RCC 7860 (cell line): ENCODE results near the gene SLC11A2.
"Not testable (repeated sequence)": the region's sequence is repeated elsewhere in the genome, so short reads cannot be mapped to it uniquely, and the experiment has no call there.

Source experiments
- DNase-seq: peaks from one replicate; pipeline ENCODE4 v3.0.0-alpha.2; 2015; ENCODE audit warnings: low spot score
- FAIRE-seq: peaks from 2 replicates; lab custom pipeline; 2012; peaks lifted over from hg19 to GRCh38; lab: Jason Lieb, UNC

SLC11A2 gene

DNA sequence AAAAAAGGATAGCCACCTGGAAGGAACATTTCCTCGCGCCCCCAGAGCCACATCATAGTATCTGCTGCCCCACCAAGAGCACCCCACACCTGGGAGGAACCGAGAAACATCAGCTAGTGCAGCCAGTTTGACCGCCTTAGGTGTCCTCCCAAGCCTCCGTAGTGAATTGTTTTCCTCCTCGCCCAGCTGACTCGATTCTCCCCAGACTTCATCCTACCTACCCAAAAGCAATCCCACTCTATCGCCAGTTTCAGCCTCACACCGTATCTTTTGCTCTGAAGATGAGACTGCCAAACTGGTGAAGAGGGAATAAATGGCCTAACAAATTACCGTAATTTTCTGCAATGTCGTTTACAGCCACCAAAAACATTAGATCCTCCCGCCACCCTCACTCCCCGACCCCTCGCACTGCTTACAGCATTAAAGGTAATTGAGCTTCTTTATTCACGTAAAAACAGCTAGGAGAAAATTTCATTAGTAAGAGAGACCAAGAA lies 1.2 kb upstream of the SLC11A2 start:
- DNase-seq (no peak), FAIRE-seq (no peak)

- FAIRE-seq (no peak), DNase-seq (no peak)
These were observed 797 bp downstream of the SLC11A2 start for GRCh38 chr12:51025338-51025835.

DNA sequence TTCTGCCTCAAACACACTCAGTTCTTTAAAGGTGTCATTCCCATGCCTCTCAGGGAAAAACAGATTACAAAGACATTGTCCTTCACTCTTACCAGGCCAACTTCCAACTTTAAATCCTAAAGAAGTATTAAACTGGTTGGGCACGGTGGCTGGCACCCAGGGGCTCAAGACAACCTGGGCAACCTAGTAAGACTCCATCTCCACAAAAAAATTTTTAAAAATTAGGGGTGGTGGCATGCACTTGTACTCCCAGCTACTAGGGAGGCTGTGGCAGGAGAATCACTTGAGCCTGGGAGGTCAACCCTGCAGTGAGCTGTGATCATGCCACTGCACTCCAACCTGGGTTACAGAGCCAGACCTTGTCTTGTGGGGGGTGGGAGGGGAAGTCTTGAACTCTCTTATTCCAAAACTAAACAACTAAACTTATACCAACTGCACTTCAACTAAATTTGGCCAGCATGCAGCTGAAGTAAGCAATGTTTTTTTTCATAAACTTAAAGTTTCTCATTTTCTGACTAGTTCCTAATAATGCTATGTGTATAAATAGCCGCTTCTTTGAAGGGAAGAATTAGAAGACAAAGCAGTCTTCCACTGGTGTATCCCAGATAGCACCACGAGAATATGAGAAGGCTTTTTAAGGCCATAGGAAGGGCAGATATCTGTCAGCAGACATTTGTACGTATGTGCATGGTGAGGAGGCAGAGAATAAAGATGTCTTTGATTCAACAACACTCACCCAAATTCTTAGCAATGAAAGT lies 2.4 kb downstream of the SLC11A2 start:
- DNase-seq (no peak), FAIRE-seq (no peak)

- no peak for DNase-seq
- no peak for FAIRE-seq
These were observed 4.5 kb downstream of the SLC11A2 start for GRCh38 chr12:51021694-51022093.

- DNase-seq (no peak), FAIRE-seq (no peak)
These were observed 5.6 kb downstream of the SLC11A2 start for GRCh38 chr12:51020448-51021182.

DNA sequence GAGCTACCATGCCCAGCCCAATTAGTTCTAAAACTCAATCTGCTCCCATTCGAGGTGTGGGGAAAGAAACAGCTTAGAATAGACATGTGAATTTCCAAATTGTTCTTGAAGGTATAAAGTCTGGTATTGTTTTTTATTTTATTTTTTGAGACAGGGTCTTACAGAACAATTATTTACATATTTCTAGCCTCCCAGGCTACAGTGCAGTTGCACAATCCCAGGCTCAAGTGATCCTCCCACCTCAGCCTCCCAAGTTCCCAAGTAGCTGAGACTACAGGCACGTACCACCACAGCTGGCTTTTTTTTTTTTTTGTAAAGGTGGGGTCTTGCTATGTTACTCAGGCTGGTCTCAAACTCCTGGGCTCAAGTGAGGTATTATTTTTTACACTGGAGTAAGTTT lies 6.3 kb downstream of the SLC11A2 start:
- DNase-seq: no peak
- no peak for FAIRE-seq

DNA sequence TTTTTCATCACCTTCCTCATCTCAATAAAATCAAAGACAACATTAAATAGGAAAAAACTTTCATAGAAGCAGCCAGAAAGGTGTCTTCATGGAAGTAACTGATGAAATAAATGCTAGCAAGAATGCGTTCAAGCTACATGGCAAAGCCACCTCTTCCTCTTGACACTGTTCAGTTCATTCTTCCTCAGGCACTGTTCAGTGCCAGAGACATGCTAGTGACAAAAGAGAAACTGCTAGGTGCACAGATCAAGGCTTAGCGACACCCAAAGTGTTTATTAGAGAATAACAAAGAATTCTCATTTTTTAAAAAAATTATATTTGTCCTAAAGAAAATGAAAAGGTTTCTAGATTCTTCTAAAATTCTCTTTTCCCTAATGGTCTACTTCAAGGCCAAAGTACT lies 7.2 kb downstream of the SLC11A2 start:
- DNase-seq (no peak), FAIRE-seq (no peak)

DNA sequence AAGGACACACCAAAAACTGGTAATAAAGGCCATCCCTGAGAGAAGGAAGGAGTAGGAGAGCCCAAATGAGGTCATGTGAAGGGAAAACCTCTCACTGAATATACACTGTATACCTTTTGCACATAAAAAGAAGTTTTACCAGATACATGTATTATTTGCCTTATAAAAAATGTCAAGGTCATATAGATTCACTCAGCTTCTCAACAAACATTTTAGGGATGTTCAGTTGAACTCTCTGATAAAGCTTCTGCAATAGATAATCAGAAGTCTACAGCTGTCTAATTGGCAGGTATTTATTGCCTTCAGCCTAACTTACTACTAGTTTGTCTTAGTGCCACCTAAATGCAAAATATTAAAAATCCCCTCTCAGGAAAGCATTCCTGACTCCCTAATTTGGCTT lies 8.7 kb downstream of the SLC11A2 start:
- DNase-seq (no peak), FAIRE-seq (no peak)

- not testable (repeated sequence) for FAIRE-seq, DNase-seq
These were observed 11.7 kb downstream of the SLC11A2 start for GRCh38 chr12:51014467-51014866.

DNA sequence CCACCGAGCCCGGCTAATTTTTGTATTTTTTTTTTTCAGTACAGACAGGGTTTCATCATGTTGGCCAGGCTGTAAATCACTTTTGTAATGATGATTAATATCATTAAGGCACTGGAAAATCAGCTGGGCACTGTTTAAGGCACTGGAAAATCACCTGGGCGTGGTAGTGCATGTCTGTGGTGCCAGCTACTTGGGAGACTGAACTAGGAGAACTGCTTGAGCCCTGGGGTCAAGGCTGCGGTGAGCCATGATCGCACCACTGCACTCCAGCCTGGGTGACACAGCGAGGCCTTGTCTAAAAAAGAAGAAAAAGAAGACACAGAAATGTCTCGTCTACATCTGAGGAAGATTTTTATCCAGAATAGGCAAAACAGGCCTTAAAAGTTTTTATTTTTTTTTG lies 12.7 kb downstream of the SLC11A2 start:
- peak; percentile 76 for FAIRE-seq
- peak; percentile 59 for DNase-seq

GRCh38 chr12:51012570-51013236 lies 13.5 kb downstream of the SLC11A2 start:
- FAIRE-seq (no peak), DNase-seq (no peak)

DNA sequence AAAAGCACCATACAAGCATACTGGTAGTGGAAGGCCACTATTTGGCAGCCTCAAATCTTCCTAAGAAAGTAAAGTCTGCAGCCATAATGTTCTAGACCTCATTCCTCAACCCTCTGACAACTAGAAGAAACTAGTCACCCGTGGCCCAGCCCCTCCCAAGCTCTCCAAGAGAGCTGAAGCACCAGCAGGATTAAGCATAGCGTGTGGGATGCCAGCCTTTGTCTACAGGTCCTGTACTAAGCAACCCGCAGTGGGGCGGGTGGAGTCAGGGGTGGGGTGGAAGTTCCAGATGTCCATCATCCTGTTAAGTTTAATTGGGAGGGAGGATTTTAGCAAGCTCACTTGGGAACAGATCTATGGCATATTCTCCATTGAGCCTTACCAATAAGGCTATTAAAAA lies 14.2 kb downstream of the SLC11A2 start:
- peak; percentile 30 for FAIRE-seq
- DNase-seq: peak; percentile 41

DNA sequence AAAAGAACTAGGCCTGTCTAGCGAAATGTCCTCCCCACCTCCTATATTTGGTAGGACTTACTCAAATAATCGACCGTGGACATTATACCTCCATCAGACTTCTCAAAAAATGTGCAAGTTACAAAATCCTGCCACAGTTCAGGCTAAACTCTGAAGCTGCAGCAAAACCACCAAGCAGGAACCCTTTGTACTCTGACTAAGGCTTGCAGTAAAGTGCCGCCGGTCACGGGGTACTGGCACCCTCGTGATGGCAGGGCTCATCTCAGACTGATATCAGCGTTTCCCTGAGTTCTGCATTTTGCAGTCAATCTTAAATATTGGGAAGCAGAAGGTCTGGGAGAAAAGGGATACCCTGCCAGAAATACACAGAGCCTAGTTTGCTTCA lies 17.1 kb downstream of the SLC11A2 start:
- no peak for DNase-seq
- no peak for FAIRE-seq

GRCh38 chr12:51008329-51009055 lies 17.7 kb downstream of the SLC11A2 start:
- no peak for DNase-seq
- no peak for FAIRE-seq

DNA sequence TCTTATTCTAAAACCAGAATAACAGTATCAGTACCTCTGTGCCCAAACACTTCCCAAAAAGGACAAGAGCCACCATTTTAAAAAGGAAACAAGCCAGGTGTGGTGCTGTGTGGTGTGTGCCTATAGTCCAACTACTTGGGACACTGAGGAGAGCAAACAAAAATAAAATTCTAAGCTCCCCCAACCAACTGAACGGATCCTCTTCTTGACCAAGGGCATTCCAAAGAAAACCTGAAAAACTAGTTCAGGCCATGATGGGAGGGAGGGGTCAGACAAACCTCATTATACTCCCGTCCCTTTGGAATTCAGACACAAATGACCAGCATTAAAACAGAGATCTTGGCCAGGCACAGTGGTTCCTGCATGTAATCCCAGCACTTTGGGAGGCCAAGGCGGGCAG lies 20.5 kb downstream of the SLC11A2 start:
- no peak for FAIRE-seq
- no peak for DNase-seq

- no peak for DNase-seq
- no peak for FAIRE-seq
These were observed 21.2 kb downstream of the SLC11A2 start for GRCh38 chr12:51005030-51005429.

- DNase-seq (no peak), FAIRE-seq (no peak)
These were observed 21.7 kb downstream of the SLC11A2 start for GRCh38 chr12:51004504-51004903.

GRCh38 chr12:51001799-51002198 lies 24.4 kb downstream of the SLC11A2 start:
- DNase-seq (no peak), FAIRE-seq (no peak)

DNA sequence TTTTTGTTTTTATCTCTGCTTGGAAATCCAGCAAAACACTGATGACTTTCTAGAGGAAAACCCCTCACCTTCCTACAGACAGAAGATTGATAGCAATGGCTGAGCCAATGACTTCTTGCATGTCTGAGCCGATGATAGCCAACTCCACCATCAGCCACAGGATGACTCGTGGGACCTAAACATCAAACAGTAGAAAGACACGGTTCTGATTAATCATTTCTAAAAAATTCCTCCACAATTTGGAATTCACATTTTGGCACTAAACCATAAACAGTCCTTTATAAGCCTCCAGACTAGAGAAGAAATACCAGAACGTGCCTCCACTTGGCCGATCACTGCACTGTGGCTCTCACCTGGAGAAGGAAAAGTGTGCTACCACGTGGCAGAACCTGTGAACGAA lies 25.9 kb downstream of the SLC11A2 start:
- DNase-seq: peak; percentile 63
- peak; percentile 74 for FAIRE-seq

DNA sequence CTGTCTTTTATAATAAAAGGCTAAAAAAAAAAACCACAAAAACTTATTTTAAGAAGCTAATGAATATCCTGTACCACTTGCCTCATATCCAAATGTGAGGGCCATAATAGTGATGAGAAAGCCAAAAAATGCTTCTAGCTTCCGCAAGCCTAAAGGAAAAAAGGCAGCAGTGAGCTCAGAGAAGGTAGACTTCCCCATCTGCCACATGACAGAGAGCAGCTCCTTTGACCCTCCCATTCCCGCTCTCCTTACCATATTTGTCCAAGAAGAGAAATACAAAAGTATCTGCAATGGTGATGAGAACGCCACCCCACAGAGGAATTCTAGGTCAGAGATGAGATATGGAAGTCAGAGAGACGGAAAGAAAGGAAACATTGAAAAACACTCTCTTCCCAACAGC lies 27.1 kb downstream of the SLC11A2 start:
- DNase-seq (no peak), FAIRE-seq (no peak)

DNA sequence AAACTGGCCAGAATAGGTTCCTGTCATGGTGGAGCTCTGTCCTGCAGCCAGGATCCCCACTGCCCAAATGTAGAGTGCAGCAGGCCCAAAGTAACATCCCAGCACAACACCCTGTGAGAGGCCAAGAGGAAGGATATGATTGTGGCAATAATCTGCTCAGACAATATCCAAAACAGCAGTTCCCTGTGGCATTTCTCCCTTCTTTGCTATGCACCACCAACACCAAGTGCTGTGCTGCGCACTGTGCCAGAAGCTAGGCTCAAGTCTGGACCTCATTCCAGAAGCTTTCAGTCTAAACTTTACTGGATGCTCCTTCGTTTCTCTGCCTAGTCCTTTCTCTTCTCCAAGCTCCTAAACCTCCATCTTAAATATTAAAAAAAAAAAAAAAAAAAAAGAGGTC lies 33.4 kb downstream of the SLC11A2 start:
- DNase-seq (no peak), FAIRE-seq (no peak)
